GM12873 (cell line): ENCODE data around the gene DYNC2H1.

Experiments used
- CTCF ChIP-seq: IDR thresholded peaks from 2 replicates; pipeline ENCODE4 v1.5.1; 2012; ENCODE audit warnings: low read depth, mild to moderate bottlenecking, moderate library complexity, low read length, control low read depth; ENCODE audit not compliant: insufficient read depth; ENCODE audit errors: missing control alignments

Gene DYNC2H1

GRCh38 chr11:103349595-103349994 lies 240.4 kb downstream of the DYNC2H1 start:
- TF ChIP-seq CTCF, result no peak

DNA sequence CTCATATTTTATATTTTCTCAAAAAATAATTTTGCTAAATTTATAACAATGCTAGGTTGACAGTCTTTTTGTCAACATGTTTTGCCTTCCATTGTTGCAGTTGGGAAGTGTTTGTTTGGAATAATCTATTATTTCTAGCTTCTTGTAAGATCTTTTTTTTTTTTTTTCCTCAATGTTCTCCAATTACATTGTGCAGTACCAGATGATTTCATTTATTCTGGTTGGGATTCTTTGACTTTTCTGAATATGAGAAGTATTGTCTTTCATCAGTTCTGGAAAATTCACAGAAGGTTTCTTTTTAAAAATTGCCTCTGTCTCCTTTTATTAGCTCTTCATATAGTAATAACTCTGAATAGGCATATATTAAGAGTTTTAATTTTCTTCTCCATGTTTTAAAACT lies 245.4 kb downstream of the DYNC2H1 start:
- TF ChIP-seq CTCF, result no peak

DNA sequence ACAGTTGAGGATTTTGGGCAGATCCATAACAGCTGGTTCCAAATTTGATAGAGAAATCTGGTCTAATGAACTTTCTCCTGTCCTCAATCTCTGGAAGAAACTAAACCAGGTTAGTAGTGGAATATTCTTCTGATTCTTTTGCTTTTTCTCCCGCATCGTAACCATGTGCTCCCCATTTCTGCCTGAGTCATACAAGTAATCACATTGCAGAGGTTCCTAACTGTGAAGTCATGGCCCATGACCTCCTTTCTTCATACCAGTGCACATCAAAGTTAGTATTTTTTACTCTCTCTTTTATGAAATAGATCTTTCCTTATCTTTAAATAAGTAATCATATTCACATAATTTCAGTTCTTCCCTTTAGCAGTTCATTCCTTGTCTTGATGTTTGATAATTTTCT lies 249.0 kb downstream of the DYNC2H1 start:
- TF ChIP-seq CTCF, result no peak

DNA sequence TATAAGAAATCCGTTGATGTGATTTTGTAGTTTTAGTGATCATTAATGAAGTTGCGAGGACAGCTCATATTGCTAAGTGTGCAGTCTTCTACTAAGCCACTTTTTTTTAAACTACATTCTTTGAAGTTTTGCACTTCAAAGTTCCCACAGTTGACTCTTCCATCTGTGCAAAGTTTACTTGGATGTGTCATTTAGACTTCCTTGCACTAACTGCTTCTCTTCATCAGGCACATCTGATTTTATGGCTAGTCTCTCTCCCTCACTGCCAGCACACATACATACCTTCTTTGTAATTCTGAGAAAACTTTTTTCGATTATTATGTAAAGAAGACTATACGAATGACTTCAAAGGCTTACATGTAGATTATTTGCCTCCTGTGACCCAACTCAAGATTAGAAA lies 250.0 kb downstream of the DYNC2H1 start:
- TF ChIP-seq CTCF, result no peak

DNA sequence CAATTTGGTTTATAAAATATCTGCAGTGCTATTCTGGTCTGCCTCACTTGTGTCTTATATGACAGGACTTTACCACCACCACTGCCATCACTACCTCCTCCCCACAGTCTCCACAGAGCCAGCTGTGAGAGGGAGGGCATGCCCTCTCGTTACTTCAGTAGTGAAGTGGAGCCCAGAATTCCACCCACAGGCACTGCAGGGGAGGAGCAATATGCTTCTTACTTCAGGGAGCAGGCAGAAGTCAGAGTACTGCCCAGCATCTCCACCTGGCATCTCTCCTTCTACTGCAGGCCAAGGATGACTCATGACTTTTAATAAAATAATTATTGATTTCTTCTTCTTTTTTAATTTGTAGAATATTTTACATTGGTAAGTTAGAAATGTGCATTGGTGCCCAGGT lies 255.5 kb downstream of the DYNC2H1 start:
- no peak for TF ChIP-seq CTCF

GRCh38 chr11:103367650-103368049 lies 258.4 kb downstream of the DYNC2H1 start:
- no peak for TF ChIP-seq CTCF

- no peak for TF ChIP-seq CTCF
Observed at GRCh38 chr11:103368145-103368544, 258.9 kb downstream of the DYNC2H1 start.
